GM12878 (cell line): ENCODE data around the gene METTL8. TPM values are rescaled to one million over a fixed set of nuclear protein-coding genes. Genes with fewer than 3 reads are reported as not detected.
A peak's percentile ranks its signal among the peaks of the same experiment; 100 is the strongest.

Experiments used
- ASH2L ChIP-seq: fragments of 300-600, 200-600 bp; sonication (generic); IDR thresholded peaks from 2 replicates; pipeline ENCODE4 v1.6.1; 2017; ENCODE audit warnings: low read depth, mild to moderate bottlenecking, borderline replicate concordance
- ATF3 ChIP-seq: IDR thresholded peaks from 2 replicates; pipeline ENCODE4 v1.6.1; 2011; ENCODE audit warnings: low read depth, mild to moderate bottlenecking, low read length, moderate library complexity, borderline replicate concordance; ENCODE audit errors: extremely low read depth
- BCL11A ChIP-seq: IDR thresholded peaks from 2 replicates; pipeline ENCODE4 v1.6.1; 2011; ENCODE audit warnings: low read depth, low read length
- BRCA1 ChIP-seq: IDR thresholded peaks from 2 replicates; pipeline ENCODE4 v1.6.1; 2011; ENCODE audit warnings: low read depth, low read length, improper control_type of control experiment
- CHD1 ChIP-seq: IDR thresholded peaks from 2 replicates; pipeline ENCODE4 v1.6.1; 2012; ENCODE audit warnings: low read depth, low read length, improper control_type of control experiment
- CREB1 ChIP-seq: IDR thresholded peaks from 2 replicates; pipeline ENCODE4 v1.6.1; 2012; ENCODE audit warnings: low read depth, mild to moderate bottlenecking, inconsistent platforms
- CREM ChIP-seq: IDR thresholded peaks from 2 replicates; pipeline ENCODE4 v1.6.1; 2014; ENCODE audit warnings: antibody characterized with exemption, low read depth
- ETV6 ChIP-seq, 2 experiments: fragments of 450-650 bp in 1 of 2; IDR thresholded peaks in 1 of 2; conservative IDR thresholded peaks in 1 of 2; 2 replicates each; pipeline ENCODE4 v1.6.1; 2014; ENCODE audit warnings: antibody characterized with exemption in 1 of 2, borderline replicate concordance in 1 of 2, low read depth in 1 of 2, mild to moderate bottlenecking in 1 of 2, moderate library complexity in 1 of 2
- GATAD2B ChIP-seq: fragments of 450-650 bp; conservative IDR thresholded peaks from 2 replicates; pipeline ENCODE4 v1.6.1; 2017; ENCODE audit warnings: low read depth, mild to moderate bottlenecking, moderate library complexity
- HDAC2 ChIP-seq: fragments of 200-600 bp; sonication (generic); IDR thresholded peaks from 2 replicates; pipeline ENCODE4 v1.6.1; 2017
- IRF4 ChIP-seq: IDR thresholded peaks from 2 replicates; pipeline ENCODE4 v1.6.1; 2011; ENCODE audit warnings: low read depth, low read length
- MTA3 ChIP-seq: IDR thresholded peaks from 2 replicates; pipeline ENCODE4 v1.6.1; 2012; ENCODE audit warnings: low read length, inconsistent platforms, borderline replicate concordance
- MXI1 ChIP-seq: fragments of 150-350 bp; IDR thresholded peaks from 2 replicates; pipeline ENCODE4 v1.6.1; 2011; ENCODE audit warnings: low read depth, mild to moderate bottlenecking, inconsistent platforms, low read length, improper control_type of control experiment
- NR2C2 ChIP-seq: IDR thresholded peaks from 2 replicates; pipeline ENCODE4 v1.6.1; 2011; ENCODE audit warnings: borderline replicate concordance, low read depth; ENCODE audit not compliant: control insufficient read depth, insufficient read length
- NR2F1 ChIP-seq: fragments of 450-650 bp; conservative IDR thresholded peaks from 2 replicates; pipeline ENCODE4 v1.6.1; 2017; ENCODE audit warnings: mild to moderate bottlenecking
- PAX5 ChIP-seq: IDR thresholded peaks from 2 replicates; pipeline ENCODE4 v1.6.1; 2011; ENCODE audit warnings: low read depth, low read length, borderline replicate concordance
- POLR2A ChIP-seq: IDR thresholded peaks from 2 replicates; pipeline ENCODE4 v1.6.1; 2011; ENCODE audit warnings: low read depth, mild to moderate bottlenecking, low read length
- POU2F2 ChIP-seq: IDR thresholded peaks from 3 replicates; pipeline ENCODE4 v1.6.1; 2011; ENCODE audit warnings: low read depth, mild to moderate bottlenecking, low read length, borderline replicate concordance
- RAD51 ChIP-seq: fragments of 450-650 bp; IDR thresholded peaks from 2 replicates; pipeline ENCODE4 v1.6.1; 2016; ENCODE audit warnings: moderate library complexity, mild to moderate bottlenecking, inconsistent platforms
- RELA ChIP-seq: fragments of 450-650 bp; IDR thresholded peaks from 2 replicates; pipeline ENCODE4 v1.8.0; 2014; ENCODE audit warnings: borderline replicate concordance; ENCODE audit not compliant: partially characterized antibody
- SMAD5 ChIP-seq: IDR thresholded peaks from 2 replicates; pipeline ENCODE4 v1.6.1; 2016; ENCODE audit warnings: antibody characterized with exemption, low read depth
- SMARCA5 ChIP-seq: fragments of 450-650 bp; IDR thresholded peaks from 2 replicates; pipeline ENCODE4 v1.6.1; 2017; ENCODE audit warnings: mild to moderate bottlenecking
- STAT3 ChIP-seq: IDR thresholded peaks from 2 replicates; pipeline ENCODE4 v1.6.1; 2011; ENCODE audit warnings: low read depth, low read length, improper control_type of control experiment
- TAF1 ChIP-seq: IDR thresholded peaks from 2 replicates; pipeline ENCODE4 v1.6.1; 2011; ENCODE audit warnings: mild to moderate bottlenecking, low read depth, low read length, borderline replicate concordance
- TARDBP ChIP-seq: IDR thresholded peaks from 2 replicates; pipeline ENCODE4 v1.6.1; 2016; ENCODE audit warnings: borderline replicate concordance
- ZBTB4 ChIP-seq: fragments of 450-650 bp; formaldehyde crosslinking; IDR thresholded peaks from 2 replicates; pipeline ENCODE4 v1.4.0; 2022; ENCODE audit warnings: mild to moderate bottlenecking, moderate library complexity
- ZNF217 ChIP-seq: fragments of 450-650 bp; IDR thresholded peaks from 2 replicates; pipeline ENCODE4 v1.6.1; 2017; ENCODE audit warnings: antibody characterized with exemption, mild to moderate bottlenecking
- ZNF24 ChIP-seq: fragments of 450-650 bp; IDR thresholded peaks from 2 replicates; pipeline ENCODE4 v1.6.1; 2017; ENCODE audit warnings: antibody characterized with exemption, mild to moderate bottlenecking
- ZNF622 ChIP-seq: fragments of 450-650 bp; IDR thresholded peaks from 2 replicates; pipeline ENCODE4 v1.6.1; 2017; ENCODE audit warnings: mild to moderate bottlenecking, inconsistent platforms
- polyA plus RNA-seq, 11 experiments: library from polyadenylated mRNA; depleted of rRNA in 4 of 11; unstranded in 6 of 11; stranded (reverse) in 5 of 11; fragments of >200 nt; fragmentation: Nextera tagmentation in 4 of 11; fragmentation: Illumina TruSeq in 1 of 11; extraction: Ambion mirVana in 4 of 11; extraction: Trizol in 1 of 11; gene quantifications; 1 replicate in 1 of 11; 2 replicates in 10 of 11; pipeline versions ENCODE4 v1.2.1 to v1.2.3, GENCODE V29; 2011 to 2016; ENCODE audit warnings: inconsistent platforms in 2 of 11, missing spikeins in 2 of 11, low read depth in 1 of 11
- total RNA-seq, 4 experiments: library from RNA; depleted of rRNA in 3 of 4; stranded (reverse); fragments of >200 nt in 3 of 4; fragmentation: Illumina TruSeq in 1 of 4; extraction: Trizol in 1 of 4; gene quantifications; 2 replicates each; pipeline versions ENCODE4 v1.2.1 to v1.2.3, GENCODE V29; 2013 to 2021
- TF ChIP-seq, protein P1 (sequence below): IDR thresholded peaks from 2 replicates; pipeline ENCODE4 v1.6.1; 2011; ENCODE audit warnings: low read depth, low read length, improper control_type of control experiment, borderline replicate concordance

Gene METTL8
- total and polyA plus RNA-seq, 10 of the 15 experiments (the other 5 are each of a cell fraction or from before 2014, with no cell fraction given), result 30.8 to 96.3 (median 51.5) TPM

- no peak for TF ChIP-seq ZBTB4
- peak; percentile 49; the same call in 1 of the 3 replicates for TF ChIP-seq POU2F2
- TF ChIP-seq ASH2L, result no peak
- TF ChIP-seq ZNF24, result peak; percentile 67; the same call in 1 of the 2 replicates
- TF ChIP-seq ETV6 (conservative IDR thresholded peaks at IDR 0.05 in 1 of 2, IDR thresholded peaks at IDR 0.05 in 1 of 2; ENCODE audit: borderline replicate concordance in 1 of 2, low read depth in 1 of 2), result no peak
- no peak for TF ChIP-seq TAF1
- TF ChIP-seq RELA, result peak; percentile 60
- TF ChIP-seq ZNF217, result no peak
- no peak for TF ChIP-seq ZNF622
- no peak for TF ChIP-seq BRCA1
- TF ChIP-seq PAX5, result no peak
- no peak for TF ChIP-seq TARDBP
- peak; percentile 72 for TF ChIP-seq CREM
- TF ChIP-seq GATAD2B, result no peak; the same call in 1 of the 2 replicates
- TF ChIP-seq RAD51, result no peak
- TF ChIP-seq POLR2A, result peak; percentile 64
- TF ChIP-seq ATF3, result no peak
- TF ChIP-seq BCL11A, result no peak
- TF ChIP-seq SMAD5, result no peak
- TF ChIP-seq NR2C2, result no peak
- no peak for TF ChIP-seq STAT3
- no peak for TF ChIP-seq HDAC2
- TF ChIP-seq, protein P1, sequence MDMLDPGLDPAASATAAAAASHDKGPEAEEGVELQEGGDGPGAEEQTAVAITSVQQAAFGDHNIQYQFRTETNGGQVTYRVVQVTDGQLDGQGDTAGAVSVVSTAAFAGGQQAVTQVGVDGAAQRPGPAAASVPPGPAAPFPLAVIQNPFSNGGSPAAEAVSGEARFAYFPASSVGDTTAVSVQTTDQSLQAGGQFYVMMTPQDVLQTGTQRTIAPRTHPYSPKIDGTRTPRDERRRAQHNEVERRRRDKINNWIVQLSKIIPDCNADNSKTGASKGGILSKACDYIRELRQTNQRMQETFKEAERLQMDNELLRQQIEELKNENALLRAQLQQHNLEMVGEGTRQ, result no peak
- TF ChIP-seq CHD1, result no peak
- TF ChIP-seq IRF4, result peak; percentile 64
- 0 out of 2 replicates have a peak, but pooled peaks have one; percentile 34 for TF ChIP-seq MXI1
- TF ChIP-seq SMARCA5, result peak; percentile 85; the same call in 1 of the 2 replicates
- no peak for TF ChIP-seq MTA3
- TF ChIP-seq NR2F1, result no peak
- peak; percentile 80 for TF ChIP-seq CREB1
Observed at GRCh38 chr2:171416009-171416926, 17.5 kb downstream of the METTL8 start (continued).
